ENCODE data around the gene FAR2.

The FAR2 gene

GRCh38 chr12:29133680-29134079 lies 15.4 kb upstream of the FAR2 start:
- no peak for TF ChIP-seq YY1 (IDR thresholded peaks at IDR 0.05; ENCODE audit: low read depth)
- no peak for TF ChIP-seq NFIC (IDR thresholded peaks at IDR 0.05)
- TF ChIP-seq TCF12 (IDR thresholded peaks at IDR 0.05; ENCODE audit: low read depth) = no peak
- TF ChIP-seq TAF1 (IDR thresholded peaks at IDR 0.05; ENCODE audit: low read depth) = no peak
- TF ChIP-seq EP300 (IDR thresholded peaks at IDR 0.05; ENCODE audit: borderline replicate concordance) = no peak
- TF ChIP-seq MAX (IDR thresholded peaks at IDR 0.05) = no peak
- no peak for TF ChIP-seq FOXM1 (IDR thresholded peaks at IDR 0.05; ENCODE audit: borderline replicate concordance, low read depth)
- no peak for TF ChIP-seq CREB1 (IDR thresholded peaks at IDR 0.05; ENCODE audit: low read depth)
- no peak for TF ChIP-seq TEAD4 (IDR thresholded peaks at IDR 0.05)
- no peak for TF ChIP-seq EGR1 (IDR thresholded peaks at IDR 0.05)
- TF ChIP-seq USF1 (IDR thresholded peaks at IDR 0.05) = no peak
- TF ChIP-seq ZBTB7A (IDR thresholded peaks at IDR 0.05; ENCODE audit: low read depth) = no peak
- TF ChIP-seq REST (IDR thresholded peaks at IDR 0.05; ENCODE audit: low read depth) = no peak
- no peak for TF ChIP-seq CEBPB (IDR thresholded peaks at IDR 0.05)
- TF ChIP-seq RAD21 (IDR thresholded peaks at IDR 0.05; ENCODE audit: low read depth) = no peak

GRCh38 chr12:29145372-29146170 lies 3.5 kb upstream of the FAR2 start:
- TF ChIP-seq CEBPB (IDR thresholded peaks at IDR 0.05) (no peak), USF1 (IDR thresholded peaks at IDR 0.05) (no peak), ZBTB7A (IDR thresholded peaks at IDR 0.05; ENCODE audit: low read depth) (no peak), TAF1 (IDR thresholded peaks at IDR 0.05; ENCODE audit: low read depth) (no peak), NFIC (IDR thresholded peaks at IDR 0.05) (no peak), TEAD4 (IDR thresholded peaks at IDR 0.05) (no peak), MAX (IDR thresholded peaks at IDR 0.05) (no peak), EGR1 (IDR thresholded peaks at IDR 0.05) (no peak), TCF12 (IDR thresholded peaks at IDR 0.05; ENCODE audit: low read depth) (no peak), REST (IDR thresholded peaks at IDR 0.05; ENCODE audit: low read depth) (no peak), RAD21 (IDR thresholded peaks at IDR 0.05; ENCODE audit: low read depth) (no peak), CREB1 (IDR thresholded peaks at IDR 0.05; ENCODE audit: low read depth) (no peak), FOXM1 (IDR thresholded peaks at IDR 0.05; ENCODE audit: borderline replicate concordance, low read depth) (no peak), EP300 (IDR thresholded peaks at IDR 0.05; ENCODE audit: borderline replicate concordance) (no peak), YY1 (IDR thresholded peaks at IDR 0.05; ENCODE audit: low read depth) (no peak)

- TF ChIP-seq CEBPB (IDR thresholded peaks at IDR 0.05) = no peak
- no peak for TF ChIP-seq TAF1 (IDR thresholded peaks at IDR 0.05; ENCODE audit: low read depth)
- TF ChIP-seq USF1 (IDR thresholded peaks at IDR 0.05) = no peak
- no peak for TF ChIP-seq FOXM1 (IDR thresholded peaks at IDR 0.05; ENCODE audit: borderline replicate concordance, low read depth)
- no peak for TF ChIP-seq EGR1 (IDR thresholded peaks at IDR 0.05)
- TF ChIP-seq TEAD4 (IDR thresholded peaks at IDR 0.05) = no peak
- no peak for TF ChIP-seq REST (IDR thresholded peaks at IDR 0.05; ENCODE audit: low read depth)
- TF ChIP-seq YY1 (IDR thresholded peaks at IDR 0.05; ENCODE audit: low read depth) = no peak
- no peak for TF ChIP-seq CREB1 (IDR thresholded peaks at IDR 0.05; ENCODE audit: low read depth)
- TF ChIP-seq MAX (IDR thresholded peaks at IDR 0.05) = no peak
- no peak for TF ChIP-seq TCF12 (IDR thresholded peaks at IDR 0.05; ENCODE audit: low read depth)
- no peak for TF ChIP-seq NFIC (IDR thresholded peaks at IDR 0.05)
Observed at GRCh38 chr12:29146196-29146595, 2.9 kb upstream of the FAR2 start.
